NCI-H226 (cell line): ENCODE data around the gene NSUN4.

Source experiments
- DNase-seq: peaks from one replicate; pipeline ENCODE4 v3.0.0-alpha.2; 2015

Gene NSUN4

DNA sequence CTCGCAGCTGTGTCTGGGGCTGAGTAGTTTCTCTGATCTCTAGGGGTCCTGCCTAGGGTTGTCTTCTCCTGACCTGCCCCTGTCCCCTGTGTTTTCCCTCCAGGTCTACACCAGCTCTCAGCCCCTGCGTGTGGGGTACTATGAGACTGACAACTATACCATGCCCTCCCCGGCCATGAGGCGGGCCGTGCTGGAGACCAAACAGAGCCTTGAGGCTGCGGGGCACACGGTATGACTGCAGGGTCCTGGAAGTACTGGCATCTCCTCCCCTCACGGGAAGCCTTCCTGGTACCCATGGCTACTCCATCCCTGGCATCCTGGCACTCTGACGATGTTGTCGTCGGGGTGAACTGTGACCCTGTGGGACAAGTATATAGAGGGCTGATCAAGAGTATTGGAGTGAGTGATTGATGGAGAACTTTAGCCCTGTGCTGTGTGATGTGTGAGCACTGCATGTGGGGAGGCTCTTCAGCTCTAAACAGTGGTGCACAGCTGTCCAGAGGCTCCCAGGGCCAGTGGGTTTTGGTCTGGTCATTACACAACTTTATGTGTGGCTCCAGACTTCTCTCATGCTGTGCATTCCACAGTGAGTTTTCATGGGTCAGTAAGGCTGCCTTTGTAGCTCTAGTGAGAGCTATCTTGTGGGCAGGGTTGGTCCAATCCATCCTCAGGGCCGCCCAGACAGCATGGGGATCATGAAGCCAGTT is 67.9 kb downstream of the NSUN4 start:
- no peak for DNase-seq

- DNase-seq, result no peak
Observed at GRCh38 chr1:46409063-46409372, 68.4 kb downstream of the NSUN4 start.

- DNase-seq, result no peak
Observed at GRCh38 chr1:46410156-46411009, 69.8 kb downstream of the NSUN4 start.

- no peak for DNase-seq
Observed at GRCh38 chr1:46411010-46411405, 70.4 kb downstream of the NSUN4 start.
